K562 (cell line): ENCODE data around the gene NT5C1A. TPM values are rescaled to one million over a fixed set of nuclear protein-coding genes. Genes with fewer than 3 reads are reported as not detected.

ENCODE experiments used
- ATAC-seq: fragments of 200-7000 bp; cut with Tn5 transposase; 3 replicates; pipeline ENCODE4 v1.9.1; 2020; ENCODE audit warnings: moderate library complexity
- BruUV-seq: library from RNA; stranded (reverse); fragments of 400-500 nt; replicated peaks from 2 replicates; lab custom pipeline; 2021; lab: Mats Ljungman, UMichigan
- CTCF ChIA-PET: fragments of 300-600 bp; formaldehyde crosslinking; extraction: SDS; loops from one replicate; lab custom pipeline; 2021; ENCODE audit warnings: low intra/inter-chr PET ratio; lab: Yijun Ruan, JAX
- POLR2A ChIA-PET: fragments of 300-600, 350-650 bp; sonication (Branson Sonifier 250); formaldehyde crosslinking; extraction: SDS; loops from one replicate; lab custom pipeline; 2021; ENCODE audit warnings: antibody characterized with exemption, inconsistent platforms; lab: Yijun Ruan, JAX
- DNase-seq, 4 experiments: peaks; one replicate each; pipeline versions ENCODE4 v3.0.0 to v3.0.0-alpha.2; 2011 to 2018; ENCODE audit warnings: low spot score in 3 of 4, mixed read lengths in 3 of 4; ENCODE audit errors: extremely low read depth in 1 of 4
- FAIRE-seq: peaks from 2 replicates; lab custom pipeline; 2011; peaks lifted over from hg19 to GRCh38; lab: Jason Lieb, UNC
- H2AFZ ChIP-seq: 2 replicates; pipeline ENCODE4 v1.6.0; 2011; ENCODE audit warnings: low read depth, low read length, control low read depth, inconsistent platforms
- H3K27ac ChIP-seq: fragments of 200-600 bp; 3 replicates; pipeline ENCODE4 v1.8.0; 2011; ENCODE audit warnings: low read depth, mild to moderate bottlenecking, control low read depth, inconsistent platforms, low read length, moderate library complexity, mixed read lengths; ENCODE audit errors: extremely low read depth
- H3K27me3 ChIP-seq, 2 experiments: fragments of 300-600 bp in 1 of 2; 2 replicates in 1 of 2; 3 replicates in 1 of 2; pipeline versions ENCODE4 v1.6.0 to v1.8.0; 2011; ENCODE audit warnings: inconsistent platforms in 2 of 2, low read length in 2 of 2, mild to moderate bottlenecking in 1 of 2, mixed read lengths in 1 of 2, moderate library complexity in 1 of 2; ENCODE audit not compliant: control insufficient read depth in 2 of 2, insufficient read depth in 2 of 2
- H3K36me3 ChIP-seq: fragments of 300-600 bp; 3 replicates; pipeline ENCODE4 v1.8.0; 2011; ENCODE audit warnings: mild to moderate bottlenecking, low read length, inconsistent platforms; ENCODE audit not compliant: control insufficient read depth, insufficient read depth
- H3K4me1 ChIP-seq, 2 experiments: fragments of 200-600 bp in 1 of 2; replicated peaks in 1 of 2; 2 replicates in 1 of 2; 3 replicates in 1 of 2; pipeline versions ENCODE4 v1.5.1 to v1.8.0; 2011; ENCODE audit warnings: inconsistent platforms in 2 of 2, low read length in 2 of 2, mild to moderate bottlenecking in 1 of 2, mixed read lengths in 1 of 2, moderate library complexity in 1 of 2; ENCODE audit not compliant: control insufficient read depth in 2 of 2, insufficient read depth in 2 of 2
- H3K4me2 ChIP-seq: 2 replicates; pipeline ENCODE4 v1.6.1; 2011; ENCODE audit warnings: low read length, control low read depth, inconsistent platforms, mixed read lengths; ENCODE audit not compliant: insufficient read depth
- H3K4me3 ChIP-seq: fragments of 200-600 bp; sonication (generic), shearing (Covaris generic); 2 replicates; pipeline ENCODE4 v1.5.1; 2016; ENCODE audit warnings: control low read depth, inconsistent platforms
- H3K79me2 ChIP-seq: fragments of 200-600 bp; 3 replicates; pipeline ENCODE4 v1.8.0; 2011; ENCODE audit warnings: low read length, inconsistent platforms; ENCODE audit not compliant: control insufficient read depth, insufficient read depth
- H3K9ac ChIP-seq, 2 experiments: 2 replicates each; pipeline versions ENCODE4 v1.6.0 to v1.6.1; 2011; ENCODE audit warnings: low read depth in 2 of 2, low read length in 2 of 2, control low read depth in 1 of 2, inconsistent platforms in 1 of 2, mild to moderate bottlenecking in 1 of 2, mixed read lengths in 1 of 2; ENCODE audit not compliant: insufficient read depth in 1 of 2
- H3K9me1 ChIP-seq: one replicate; pipeline ENCODE4 v1.6.0; 2011; ENCODE audit warnings: inconsistent platforms, mild to moderate bottlenecking, low read length, moderate library complexity; ENCODE audit not compliant: control insufficient read depth, insufficient read depth
- H3K9me3 ChIP-seq: replicated peaks from 2 replicates; pipeline ENCODE4 v1.5.1; 2011; ENCODE audit warnings: low read depth, low read length, inconsistent platforms; ENCODE audit not compliant: control insufficient read depth, insufficient read depth
- H4K20me1 ChIP-seq: replicated peaks from 2 replicates; pipeline ENCODE4 v1.6.1; 2011; ENCODE audit warnings: low read length, inconsistent platforms, mixed read lengths; ENCODE audit not compliant: control insufficient read depth, insufficient read depth
- FOXP1 ChIP-seq: sonication (generic); formaldehyde crosslinking; IDR thresholded peaks from 2 replicates; pipeline ENCODE4 v1.8.0; 2022; ENCODE audit warnings: mild to moderate bottlenecking, missing genetic modification reagents
- GABPB1 ChIP-seq: sonication (generic); formaldehyde crosslinking; IDR thresholded peaks from 2 replicates; pipeline ENCODE4 v1.8.0; 2022; ENCODE audit warnings: mild to moderate bottlenecking, missing genetic modification reagents
- HIVEP1 ChIP-seq: fragments of 250-450 bp; sonication (Bioruptor Pico); IDR thresholded peaks from 2 replicates; pipeline ENCODE4 v1.4.0; 2020; ENCODE audit warnings: mild to moderate bottlenecking
- MYNN ChIP-seq, 2 experiments: sonication (generic); formaldehyde crosslinking in 1 of 2; IDR thresholded peaks; 2 replicates each; pipeline versions ENCODE4 v1.5.0 to v1.6.1; 2016 to 2020; ENCODE audit warnings: antibody characterized with exemption in 1 of 2, missing genetic modification reagents in 1 of 2
- OTX1 ChIP-seq: fragments of 450-650 bp; formaldehyde crosslinking; IDR thresholded peaks from 2 replicates; pipeline ENCODE4 v1.4.0; 2022; ENCODE audit warnings: mild to moderate bottlenecking
- RCOR1 ChIP-seq, 2 experiments: IDR thresholded peaks; 2 replicates each; pipeline ENCODE4 v1.6.1; 2012; ENCODE audit warnings: low read depth in 2 of 2, low read length in 2 of 2, borderline replicate concordance in 1 of 2, improper control_type of control experiment in 1 of 2
- TGIF2 ChIP-seq: sonication (generic); formaldehyde crosslinking; IDR thresholded peaks from 2 replicates; pipeline ENCODE4 v1.8.1; 2022; ENCODE audit warnings: mild to moderate bottlenecking, missing genetic modification reagents, moderate library complexity
- WGBS: fragments of 100-300 bp; shearing (Covaris generic); methylation state at CpG from one replicate; pipeline ENCODE4 v1.1.6; 2016; ENCODE audit warnings: low coverage, mixed read lengths; ENCODE audit not compliant: insufficient coverage; ENCODE audit errors: missing lambda C conversion rate; 5-methylcytosine and 5-hydroxymethylcytosine counted together
- in situ Hi-C: fragments of 300-500 bp; cut with MboI; formaldehyde crosslinking; loops from 4 replicates; pipeline ENCODE4 v1.15.0; 2018; ENCODE audit warnings: inconsistent platforms, mixed read lengths
- intact Hi-C: fragments of 100-400 bp; cut with micrococcal nuclease; formaldehyde crosslinking; loops from 2 replicates; pipeline ENCODE4 v1.14.2; 2022
- polyA plus RNA-seq, 8 experiments: library from polyadenylated mRNA; depleted of rRNA in 4 of 8; stranded (reverse) in 5 of 8; unstranded in 3 of 8; fragments of >200 nt; fragmentation: Nextera tagmentation in 2 of 8; fragmentation: Illumina TruSeq in 1 of 8; extraction: Ambion mirVana in 2 of 8; extraction: Trizol in 1 of 8; gene quantifications; 2 replicates each; pipeline versions ENCODE4 v1.2.1 to v1.2.3, GENCODE V29; 2011 to 2014; ENCODE audit warnings: inconsistent platforms in 1 of 8, missing spikeins in 1 of 8
- total RNA-seq, 7 experiments: library from RNA; depleted of rRNA in 6 of 7; stranded (reverse); fragments of >200 nt in 6 of 7; fragmentation: Illumina TruSeq in 2 of 7; extraction: Trizol in 2 of 7; gene quantifications; 2 replicates each; pipeline versions ENCODE4 v1.2.1 to v1.2.3, GENCODE V29; 2011 to 2021; ENCODE audit warnings: low replicate concordance in 1 of 7
- TF ChIP-seq, protein P1 (sequence below): sonication (generic); formaldehyde crosslinking; IDR thresholded peaks from 2 replicates; pipeline ENCODE4 v1.8.0; 2023; ENCODE audit warnings: missing genetic modification reagents, mild to moderate bottlenecking, borderline replicate concordance
- TF ChIP-seq, protein P2 (sequence below): fragments of 450-650 bp; conservative IDR thresholded peaks from 2 replicates; pipeline ENCODE4 v1.6.1; 2016; ENCODE audit warnings: missing genetic modification characterization, low read depth, mild to moderate bottlenecking, control low read depth, missing compliant biosample characterization
- TF ChIP-seq, protein P3 (sequence below): fragments of 450-650 bp; formaldehyde crosslinking; IDR thresholded peaks from 2 replicates; pipeline ENCODE4 v1.4.0; 2020; ENCODE audit warnings: mild to moderate bottlenecking, moderate library complexity
- TF ChIP-seq, protein P4 (sequence below): fragments of 250-450 bp; sonication (Bioruptor Pico); IDR thresholded peaks from 2 replicates; pipeline ENCODE4 v1.5.0; 2021; ENCODE audit warnings: mild to moderate bottlenecking, borderline replicate concordance

The NT5C1A gene
- total and polyA plus RNA-seq, 9 of the 15 experiments (the other 6 are each of a cell fraction or from before 2014, with no cell fraction given) = not detected

DNA sequence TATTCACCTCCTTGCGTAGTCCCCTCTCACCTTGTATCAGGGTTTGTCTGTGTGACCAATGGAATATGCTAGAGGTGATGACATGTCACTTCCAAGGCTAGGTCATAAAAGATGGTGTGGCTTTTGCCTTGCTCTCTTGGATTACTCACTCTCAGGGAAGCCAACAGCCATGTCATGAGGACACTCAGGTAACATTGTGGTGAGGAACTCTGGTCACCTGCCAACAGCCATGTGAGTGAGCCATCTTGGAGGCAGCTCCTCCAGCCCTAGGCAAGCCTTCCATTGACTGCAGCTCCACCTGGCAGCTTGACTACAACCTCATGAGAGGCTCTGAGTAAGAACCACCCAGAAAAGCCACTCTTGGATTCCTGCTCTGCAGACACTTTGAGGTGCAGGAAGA lies 21.5 kb downstream of the NT5C1A start:
- no peak for ATAC-seq
- in situ Hi-C loops = no loop called here
- 12% methylated on average over 1 of the region's 1 CpG for WGBS
- H3K27me3 ChIP-seq = peaks cover 9 to 34% of the 10 kb centered on the region in 2 experiments; a peak in 4 of 5 replicates
- H3K9me3 ChIP-seq = no peaks in the 10 kb centered on the region
- no peak overlapping the region for H3K4me2 ChIP-seq
- no peak overlapping the region for H2AFZ ChIP-seq
- H3K4me3 ChIP-seq = no peak overlapping the region
- no peaks in the 10 kb centered on the region for H3K79me2 ChIP-seq
- H3K27ac ChIP-seq = no peak overlapping the region
- no TSS peak for BruUV-seq
- H3K9me1 ChIP-seq = no peaks in the 10 kb centered on the region
- H3K9ac ChIP-seq = no peak overlapping the region
- H3K4me1 ChIP-seq = peaks cover 7 to 8% of the 10 kb centered on the region in 2 experiments; a peak in 3 of 5 replicates
- no peak for FAIRE-seq
- ChIA-PET POLR2A (interaction anchor here (0.6 kb wide), 1 partner anchor 252 kb away, joined by 3 read pairs; no protein-coding TSS in a partner anchor), CTCF (no interaction called here)
- 0 out of 2 replicates have a peak, but pooled peaks cover 4% of the 10 kb centered on the region for H4K20me1 ChIP-seq
- intact Hi-C loops = no loop called here
- no peak for DNase-seq
- no peaks in the 10 kb centered on the region for H3K36me3 ChIP-seq
- TF ChIP-seq, protein P1, sequence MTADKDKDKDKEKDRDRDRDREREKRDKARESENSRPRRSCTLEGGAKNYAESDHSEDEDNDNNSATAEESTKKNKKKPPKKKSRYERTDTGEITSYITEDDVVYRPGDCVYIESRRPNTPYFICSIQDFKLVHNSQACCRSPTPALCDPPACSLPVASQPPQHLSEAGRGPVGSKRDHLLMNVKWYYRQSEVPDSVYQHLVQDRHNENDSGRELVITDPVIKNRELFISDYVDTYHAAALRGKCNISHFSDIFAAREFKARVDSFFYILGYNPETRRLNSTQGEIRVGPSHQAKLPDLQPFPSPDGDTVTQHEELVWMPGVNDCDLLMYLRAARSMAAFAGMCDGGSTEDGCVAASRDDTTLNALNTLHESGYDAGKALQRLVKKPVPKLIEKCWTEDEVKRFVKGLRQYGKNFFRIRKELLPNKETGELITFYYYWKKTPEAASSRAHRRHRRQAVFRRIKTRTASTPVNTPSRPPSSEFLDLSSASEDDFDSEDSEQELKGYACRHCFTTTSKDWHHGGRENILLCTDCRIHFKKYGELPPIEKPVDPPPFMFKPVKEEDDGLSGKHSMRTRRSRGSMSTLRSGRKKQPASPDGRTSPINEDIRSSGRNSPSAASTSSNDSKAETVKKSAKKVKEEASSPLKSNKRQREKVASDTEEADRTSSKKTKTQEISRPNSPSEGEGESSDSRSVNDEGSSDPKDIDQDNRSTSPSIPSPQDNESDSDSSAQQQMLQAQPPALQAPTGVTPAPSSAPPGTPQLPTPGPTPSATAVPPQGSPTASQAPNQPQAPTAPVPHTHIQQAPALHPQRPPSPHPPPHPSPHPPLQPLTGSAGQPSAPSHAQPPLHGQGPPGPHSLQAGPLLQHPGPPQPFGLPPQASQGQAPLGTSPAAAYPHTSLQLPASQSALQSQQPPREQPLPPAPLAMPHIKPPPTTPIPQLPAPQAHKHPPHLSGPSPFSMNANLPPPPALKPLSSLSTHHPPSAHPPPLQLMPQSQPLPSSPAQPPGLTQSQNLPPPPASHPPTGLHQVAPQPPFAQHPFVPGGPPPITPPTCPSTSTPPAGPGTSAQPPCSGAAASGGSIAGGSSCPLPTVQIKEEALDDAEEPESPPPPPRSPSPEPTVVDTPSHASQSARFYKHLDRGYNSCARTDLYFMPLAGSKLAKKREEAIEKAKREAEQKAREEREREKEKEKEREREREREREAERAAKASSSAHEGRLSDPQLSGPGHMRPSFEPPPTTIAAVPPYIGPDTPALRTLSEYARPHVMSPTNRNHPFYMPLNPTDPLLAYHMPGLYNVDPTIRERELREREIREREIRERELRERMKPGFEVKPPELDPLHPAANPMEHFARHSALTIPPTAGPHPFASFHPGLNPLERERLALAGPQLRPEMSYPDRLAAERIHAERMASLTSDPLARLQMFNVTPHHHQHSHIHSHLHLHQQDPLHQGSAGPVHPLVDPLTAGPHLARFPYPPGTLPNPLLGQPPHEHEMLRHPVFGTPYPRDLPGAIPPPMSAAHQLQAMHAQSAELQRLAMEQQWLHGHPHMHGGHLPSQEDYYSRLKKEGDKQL (CRISPR knock-in tag) = no peak
- TF ChIP-seq, protein P2, sequence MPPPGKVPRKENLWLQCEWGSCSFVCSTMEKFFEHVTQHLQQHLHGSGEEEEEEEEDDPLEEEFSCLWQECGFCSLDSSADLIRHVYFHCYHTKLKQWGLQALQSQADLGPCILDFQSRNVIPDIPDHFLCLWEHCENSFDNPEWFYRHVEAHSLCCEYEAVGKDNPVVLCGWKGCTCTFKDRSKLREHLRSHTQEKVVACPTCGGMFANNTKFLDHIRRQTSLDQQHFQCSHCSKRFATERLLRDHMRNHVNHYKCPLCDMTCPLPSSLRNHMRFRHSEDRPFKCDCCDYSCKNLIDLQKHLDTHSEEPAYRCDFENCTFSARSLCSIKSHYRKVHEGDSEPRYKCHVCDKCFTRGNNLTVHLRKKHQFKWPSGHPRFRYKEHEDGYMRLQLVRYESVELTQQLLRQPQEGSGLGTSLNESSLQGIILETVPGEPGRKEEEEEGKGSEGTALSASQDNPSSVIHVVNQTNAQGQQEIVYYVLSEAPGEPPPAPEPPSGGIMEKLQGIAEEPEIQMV (tag) = no peak
- TF ChIP-seq OTX1 (no peak), FOXP1 (CRISPR knock-in tag) (no peak), HIVEP1 (CRISPR knock-in tag) (no peak), TGIF2 (CRISPR knock-in tag) (no peak), GABPB1 (CRISPR knock-in tag) (no peak), RCOR1 (IDR thresholded peaks at IDR 0.05; ENCODE audit: borderline replicate concordance in 1 of 2, low read depth in 2 of 2, low read length in 2 of 2) (no peak), MYNN (IDR thresholded peaks at IDR 0.05) (no peak), MYNN (CRISPR knock-in tag; IDR thresholded peaks at IDR 0.05) (no peak)
- TF ChIP-seq, protein P3, sequence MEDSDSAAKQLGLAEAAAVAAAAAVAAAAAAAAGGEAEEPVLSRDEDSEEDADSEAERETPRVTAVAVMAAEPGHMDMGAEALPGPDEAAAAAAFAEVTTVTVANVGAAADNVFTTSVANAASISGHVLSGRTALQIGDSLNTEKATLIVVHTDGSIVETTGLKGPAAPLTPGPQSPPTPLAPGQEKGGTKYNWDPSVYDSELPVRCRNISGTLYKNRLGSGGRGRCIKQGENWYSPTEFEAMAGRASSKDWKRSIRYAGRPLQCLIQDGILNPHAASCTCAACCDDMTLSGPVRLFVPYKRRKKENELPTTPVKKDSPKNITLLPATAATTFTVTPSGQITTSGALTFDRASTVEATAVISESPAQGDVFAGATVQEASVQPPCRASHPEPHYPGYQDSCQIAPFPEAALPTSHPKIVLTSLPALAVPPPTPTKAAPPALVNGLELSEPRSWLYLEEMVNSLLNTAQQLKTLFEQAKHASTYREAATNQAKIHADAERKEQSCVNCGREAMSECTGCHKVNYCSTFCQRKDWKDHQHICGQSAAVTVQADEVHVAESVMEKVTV = no peak
- TF ChIP-seq, protein P4, sequence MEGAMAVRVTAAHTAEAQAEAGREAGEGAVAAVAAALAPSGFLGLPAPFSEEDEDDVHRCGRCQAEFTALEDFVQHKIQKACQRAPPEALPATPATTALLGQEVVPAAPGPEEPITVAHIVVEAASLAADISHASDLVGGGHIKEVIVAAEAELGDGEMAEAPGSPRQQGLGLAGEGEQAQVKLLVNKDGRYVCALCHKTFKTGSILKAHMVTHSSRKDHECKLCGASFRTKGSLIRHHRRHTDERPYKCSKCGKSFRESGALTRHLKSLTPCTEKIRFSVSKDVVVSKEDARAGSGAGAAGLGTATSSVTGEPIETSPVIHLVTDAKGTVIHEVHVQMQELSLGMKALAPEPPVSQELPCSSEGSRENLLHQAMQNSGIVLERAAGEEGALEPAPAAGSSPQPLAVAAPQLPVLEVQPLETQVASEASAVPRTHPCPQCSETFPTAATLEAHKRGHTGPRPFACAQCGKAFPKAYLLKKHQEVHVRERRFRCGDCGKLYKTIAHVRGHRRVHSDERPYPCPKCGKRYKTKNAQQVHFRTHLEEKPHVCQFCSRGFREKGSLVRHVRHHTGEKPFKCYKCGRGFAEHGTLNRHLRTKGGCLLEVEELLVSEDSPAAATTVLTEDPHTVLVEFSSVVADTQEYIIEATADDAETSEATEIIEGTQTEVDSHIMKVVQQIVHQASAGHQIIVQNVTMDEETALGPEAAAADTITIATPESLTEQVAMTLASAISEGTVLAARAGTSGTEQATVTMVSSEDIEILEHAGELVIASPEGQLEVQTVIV (CRISPR knock-in tag) = no peak
